Calu3 (cell line): ENCODE results near the gene PCDH20. TPM values are rescaled to one million over a fixed set of nuclear protein-coding genes. Genes with fewer than 3 reads are reported as not detected.
"Not testable (repeated sequence)": the region's sequence is repeated elsewhere in the genome, so short reads cannot be mapped to it uniquely, and the experiment has no call there.

Experiments used
- BruUV-seq: library from RNA; stranded (reverse); fragments of 400-500 nt; replicated peaks from 2 replicates; lab custom pipeline; 2021; lab: Mats Ljungman, UMichigan
- CTCF ChIA-PET: fragments of 300-600 bp; sonication (Branson Sonifier 250); formaldehyde crosslinking; loops from one replicate; lab custom pipeline; 2022; ENCODE audit warnings: antibody characterized with exemption; lab: Charles Lee
- DNase-seq: peaks from one replicate; pipeline ENCODE4 v3.0.0; 2022
- H3K27ac Mint-ChIP-seq: one replicate; pipeline ENCODE4 v1.8.0; 2022; ENCODE audit warnings: mixed read lengths; ENCODE audit not compliant: unreplicated experiment
- H3K27me3 Mint-ChIP-seq: one replicate; pipeline ENCODE4 v1.8.0; 2022; ENCODE audit warnings: mixed read lengths; ENCODE audit not compliant: unreplicated experiment
- H3K36me3 Mint-ChIP-seq: one replicate; pipeline ENCODE4 v1.8.0; 2022; ENCODE audit warnings: mild to moderate bottlenecking, moderate library complexity, mixed read lengths; ENCODE audit not compliant: insufficient read depth, unreplicated experiment
- H3K4me1 Mint-ChIP-seq: one replicate; pipeline ENCODE4 v1.8.0; 2022; ENCODE audit warnings: mild to moderate bottlenecking, low read depth, mixed read lengths; ENCODE audit not compliant: unreplicated experiment
- H3K4me3 Mint-ChIP-seq: one replicate; pipeline ENCODE4 v1.8.0; 2022; ENCODE audit warnings: mild to moderate bottlenecking, low read depth, moderate library complexity, mixed read lengths; ENCODE audit not compliant: unreplicated experiment
- H3K9me3 Mint-ChIP-seq: one replicate; pipeline ENCODE4 v1.8.0; 2022; ENCODE audit warnings: low read depth, mixed read lengths; ENCODE audit not compliant: unreplicated experiment
- intact Hi-C: fragments of 100-400 bp; cut with micrococcal nuclease; formaldehyde crosslinking; loops from one replicate; pipeline ENCODE4 v1.10.0; 2022; ENCODE audit not compliant: unreplicated experiment
- total RNA-seq: library from RNA; stranded (reverse); gene quantifications from 2 replicates; pipeline ENCODE4 v1.2.3, GENCODE V29; 2022
- TF ChIP-seq, protein P1 (sequence below): fragments of 200-600 bp; IDR thresholded peaks from one replicate; pipeline ENCODE4 v1.8.0; 2022; ENCODE audit warnings: antibody characterized with exemption; ENCODE audit not compliant: unreplicated experiment

The PCDH20 gene
- total RNA-seq, 1 experiment from 2014 or later = not detected

DNA sequence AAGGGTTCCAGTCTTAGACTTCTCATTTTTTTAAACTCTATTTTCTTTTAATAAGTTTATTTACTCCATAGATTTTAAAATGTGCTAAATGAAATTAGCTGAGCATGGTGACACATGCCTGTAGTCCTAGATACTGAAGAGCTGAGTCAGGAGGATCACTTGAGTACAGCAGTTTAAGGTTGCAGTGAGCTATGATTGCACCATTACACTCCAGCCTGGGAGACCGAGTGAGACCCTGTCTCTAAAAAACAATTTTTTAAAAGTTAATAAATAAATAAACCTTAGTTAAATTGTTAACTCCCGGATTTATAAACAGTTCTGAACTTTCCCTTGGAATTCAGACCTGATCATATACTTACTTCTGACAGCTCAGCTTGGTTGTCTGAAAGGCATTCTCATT is 32.5 kb downstream of the PCDH20 start:
- H3K4me3 Mint-ChIP-seq = no peak overlapping the region
- TF ChIP-seq, protein P1, sequence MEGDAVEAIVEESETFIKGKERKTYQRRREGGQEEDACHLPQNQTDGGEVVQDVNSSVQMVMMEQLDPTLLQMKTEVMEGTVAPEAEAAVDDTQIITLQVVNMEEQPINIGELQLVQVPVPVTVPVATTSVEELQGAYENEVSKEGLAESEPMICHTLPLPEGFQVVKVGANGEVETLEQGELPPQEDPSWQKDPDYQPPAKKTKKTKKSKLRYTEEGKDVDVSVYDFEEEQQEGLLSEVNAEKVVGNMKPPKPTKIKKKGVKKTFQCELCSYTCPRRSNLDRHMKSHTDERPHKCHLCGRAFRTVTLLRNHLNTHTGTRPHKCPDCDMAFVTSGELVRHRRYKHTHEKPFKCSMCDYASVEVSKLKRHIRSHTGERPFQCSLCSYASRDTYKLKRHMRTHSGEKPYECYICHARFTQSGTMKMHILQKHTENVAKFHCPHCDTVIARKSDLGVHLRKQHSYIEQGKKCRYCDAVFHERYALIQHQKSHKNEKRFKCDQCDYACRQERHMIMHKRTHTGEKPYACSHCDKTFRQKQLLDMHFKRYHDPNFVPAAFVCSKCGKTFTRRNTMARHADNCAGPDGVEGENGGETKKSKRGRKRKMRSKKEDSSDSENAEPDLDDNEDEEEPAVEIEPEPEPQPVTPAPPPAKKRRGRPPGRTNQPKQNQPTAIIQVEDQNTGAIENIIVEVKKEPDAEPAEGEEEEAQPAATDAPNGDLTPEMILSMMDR = no peak
- H3K27me3 Mint-ChIP-seq = no peaks in the 10 kb centered on the region

DNA sequence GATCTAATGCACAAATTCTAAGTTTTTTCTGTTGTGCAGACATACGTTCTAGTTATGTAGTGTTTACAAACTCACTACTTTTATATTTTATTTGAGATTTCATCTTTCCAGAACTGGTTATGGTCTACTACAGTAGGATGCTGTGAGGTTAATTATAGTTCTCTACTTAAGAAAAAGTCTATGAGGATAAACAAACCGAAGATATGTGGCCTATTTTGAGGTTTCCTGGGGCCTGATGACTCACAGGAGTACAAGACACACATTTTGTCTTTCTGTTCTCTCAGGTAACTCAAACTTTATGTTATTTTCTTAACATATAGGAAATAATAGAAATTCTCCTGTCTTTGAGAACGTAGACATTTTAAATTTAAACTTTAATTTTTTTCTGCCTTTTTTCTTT is 45.1 kb downstream of the PCDH20 start:
- no peaks in the 10 kb centered on the region for H3K4me1 Mint-ChIP-seq

More for the DNA sequence above, 32.5 kb downstream of the PCDH20 start:
- BruUV-seq = no TSS peak
- H3K27ac Mint-ChIP-seq = no peak overlapping the region
- H3K4me1 Mint-ChIP-seq = no peaks in the 10 kb centered on the region
- CTCF ChIA-PET = no interaction called here
- no peak for DNase-seq
- no peaks in the 10 kb centered on the region for H3K36me3 Mint-ChIP-seq
- intact Hi-C loops = no loop called here
- no peaks in the 10 kb centered on the region for H3K9me3 Mint-ChIP-seq

DNA sequence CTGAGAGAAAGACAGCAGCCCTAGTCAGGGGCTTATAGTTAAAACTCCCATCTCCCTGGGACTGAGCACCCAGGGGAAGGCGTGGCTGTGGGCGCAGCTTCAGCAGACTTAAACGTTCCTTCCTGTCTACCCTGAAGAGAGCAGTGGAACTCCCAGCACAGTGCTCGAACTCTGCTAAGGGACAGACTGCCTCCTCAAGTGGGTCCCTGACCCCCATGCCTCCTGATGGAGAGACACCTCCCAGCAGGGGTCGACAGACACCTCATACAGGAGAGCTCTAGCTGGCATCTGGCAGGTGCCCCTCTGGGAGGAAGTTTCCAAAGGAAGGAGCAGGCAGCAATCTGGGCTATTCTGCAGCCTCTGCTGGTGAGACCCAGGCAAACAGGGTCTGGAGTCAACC is 51.0 kb downstream of the PCDH20 start:
- intact Hi-C loops, H3K4me1 Mint-ChIP-seq, DNase-seq, H3K4me3 Mint-ChIP-seq, H3K27me3 Mint-ChIP-seq, BruUV-seq, H3K36me3 Mint-ChIP-seq, CTCF ChIA-PET, H3K27ac Mint-ChIP-seq: not testable (repeated sequence)
- H3K9me3 Mint-ChIP-seq = peaks cover 14% of the 10 kb centered on the region

More for the DNA sequence above, 45.1 kb downstream of the PCDH20 start:
- TF ChIP-seq, protein P1 = no peak
- no peaks in the 10 kb centered on the region for H3K36me3 Mint-ChIP-seq
- intact Hi-C loops = no loop called here
- no peaks in the 10 kb centered on the region for H3K27me3 Mint-ChIP-seq
- H3K27ac Mint-ChIP-seq = no peak overlapping the region
- DNase-seq = no peak
- peaks cover 8% of the 10 kb centered on the region for H3K9me3 Mint-ChIP-seq
- H3K4me3 Mint-ChIP-seq = no peak overlapping the region
- CTCF ChIA-PET = no interaction called here
- BruUV-seq = no TSS peak

- Mint-ChIP-seq H3K27ac (no peak overlapping the region), H3K4me1 (no peaks in the 10 kb centered on the region), H3K4me3 (no peak overlapping the region), H3K9me3 (peaks cover 15% of the 10 kb centered on the region), H3K27me3 (no peaks in the 10 kb centered on the region), H3K36me3 (no peaks in the 10 kb centered on the region)
- TF ChIP-seq, protein P1 = no peak
- no peak for DNase-seq
- CTCF ChIA-PET = no interaction called here
- intact Hi-C loops = no loop called here
- no TSS peak for BruUV-seq
These were observed 53.1 kb downstream of the PCDH20 start for GRCh38 chr13:61362522-61362921.
